ENCODE data around the gene SIX3. TPM values are rescaled to one million over a fixed set of nuclear protein-coding genes. Genes with fewer than 3 reads are reported as not detected.

The SIX3 gene
- total and polyA plus RNA-seq, 4 donors: 0.02 to 0.06 TPM; not detected in 2

DNA sequence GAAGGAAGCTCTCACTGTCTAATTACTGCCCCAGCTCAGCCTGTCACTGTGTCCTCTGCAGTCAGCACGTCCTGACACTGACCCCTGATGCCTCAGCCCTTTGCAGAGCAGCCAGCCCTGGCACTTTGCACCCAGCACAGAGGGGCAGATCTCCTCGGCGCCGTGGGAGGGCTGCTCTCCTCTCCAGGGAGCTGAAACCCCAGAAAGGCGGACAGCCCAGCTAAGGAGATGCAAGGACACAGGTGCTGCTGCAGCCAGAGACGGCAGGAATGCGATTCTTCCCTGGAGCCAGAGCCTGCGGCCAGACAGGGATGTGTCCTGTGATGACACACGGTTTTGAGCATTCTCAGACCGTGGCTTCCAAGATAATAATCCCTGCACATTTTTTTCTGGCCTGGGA lies 34.5 kb upstream of the SIX3 start:
- Histone ChIP-seq H3K27ac (ENCODE audit: low read depth in 1 of 2, low read length in 1 of 2) (no peak overlapping the region), H3K27me3 (ENCODE audit: control insufficient read depth in 3 of 3, insufficient read depth in 3 of 3, low read length in 2 of 3) (peaks cover 0 to 6% (median 2%) of the 10 kb centered on the region in 3 donors), H3K9ac (ENCODE audit: insufficient read depth in 1 of 2, low read length in 2 of 2) (no peak overlapping the region), H3K36me3 (ENCODE audit: control insufficient read depth in 4 of 4, insufficient read depth in 4 of 4, low read length in 4 of 4) (no peaks in the 10 kb centered on the region), H3K9me3 (ENCODE audit: control insufficient read depth in 4 of 4, insufficient read depth in 3 of 4, low read length in 3 of 4) (peaks cover 0 to 11% (median 5%) of the 10 kb centered on the region in 4 donors), H3K4me1 (ENCODE audit: control insufficient read depth in 5 of 5, insufficient read depth in 5 of 5, low read length in 5 of 5) (peaks cover 0 to 6% (median 0%) of the 10 kb centered on the region in 5 donors), H3K4me3 (no peak overlapping the region)
- no peak for ATAC-seq (ENCODE audit: insufficient read depth, low FRiP score)
- 54 to 66% methylated on average over 10 of the region's 10 CpGs for WGBS, 2 donors
- TF ChIP-seq CTCF (IDR thresholded peaks at IDR 0.05; ENCODE audit: control extremely low read depth, extremely low read depth): no peak
- DNase-seq: no peak

GRCh38 chr2:44909831-44910230 lies 31.7 kb upstream of the SIX3 start:
- no peak for ATAC-seq (ENCODE audit: insufficient read depth, low FRiP score)
- Histone ChIP-seq H3K36me3 (ENCODE audit: control insufficient read depth in 4 of 4, insufficient read depth in 4 of 4, low read length in 4 of 4) (no peaks in the 10 kb centered on the region), H3K27ac (ENCODE audit: low read depth in 1 of 2, low read length in 1 of 2) (no peak overlapping the region), H3K27me3 (ENCODE audit: control insufficient read depth in 3 of 3, insufficient read depth in 3 of 3, low read length in 2 of 3) (peaks cover 0 to 6% (median 2%) of the 10 kb centered on the region in 3 donors), H3K4me3 (no peak overlapping the region), H3K4me1 (ENCODE audit: control insufficient read depth in 5 of 5, insufficient read depth in 5 of 5, low read length in 5 of 5) (no peaks in the 10 kb centered on the region), H3K9ac (ENCODE audit: insufficient read depth in 1 of 2, low read length in 2 of 2) (no peak overlapping the region), H3K9me3 (ENCODE audit: control insufficient read depth in 4 of 4, insufficient read depth in 3 of 4, low read length in 3 of 4) (peaks cover 0 to 12% (median 5%) of the 10 kb centered on the region in 4 donors)
- 90 to 94% methylated on average over 1 of the region's 1 CpG for WGBS, 2 donors
- DNase-seq: no peak
- no peak for TF ChIP-seq CTCF (IDR thresholded peaks at IDR 0.05; ENCODE audit: control extremely low read depth, extremely low read depth)

DNA sequence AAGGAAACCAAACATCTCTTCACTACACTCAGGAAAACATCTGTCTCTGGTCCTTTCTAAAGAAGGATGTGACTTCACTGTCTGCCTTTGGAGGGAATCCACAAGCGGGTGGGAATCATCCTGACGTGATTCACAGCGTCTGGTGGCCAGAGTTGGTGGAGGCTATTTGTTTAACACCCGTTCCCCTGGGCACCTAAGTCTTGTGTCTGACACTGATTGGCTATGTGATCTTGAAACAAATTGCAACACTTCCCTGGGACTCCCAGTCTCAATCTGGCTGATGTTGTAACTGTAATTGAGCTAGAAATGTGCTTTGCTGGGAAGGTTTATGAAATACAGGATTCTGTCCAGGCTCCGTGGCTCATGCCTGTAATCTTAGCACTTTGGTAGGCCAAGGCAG lies 28.8 kb upstream of the SIX3 start:
- H3K27me3 ChIP-seq (ENCODE audit: control insufficient read depth in 3 of 3, insufficient read depth in 3 of 3, low read length in 2 of 3): peaks cover 0 to 9% (median 6%) of the 10 kb centered on the region in 3 donors
- TF ChIP-seq CTCF (IDR thresholded peaks at IDR 0.05; ENCODE audit: control extremely low read depth, extremely low read depth): no peak
- 43 to 44% methylated on average over 5 of the region's 5 CpGs for WGBS, 2 donors
- DNase-seq: no peak
- ATAC-seq (ENCODE audit: insufficient read depth, low FRiP score): no peak
- no peak overlapping the region for H3K9ac ChIP-seq (ENCODE audit: insufficient read depth in 1 of 2, low read length in 2 of 2)
- H3K4me3 ChIP-seq: no peak overlapping the region
- no peaks in the 10 kb centered on the region for H3K36me3 ChIP-seq (ENCODE audit: control insufficient read depth in 4 of 4, insufficient read depth in 4 of 4, low read length in 4 of 4)
- H3K27ac ChIP-seq (ENCODE audit: low read depth in 1 of 2, low read length in 1 of 2): no peak overlapping the region
- peaks cover 0 to 13% (median 5%) of the 10 kb centered on the region in 4 donors for H3K9me3 ChIP-seq (ENCODE audit: control insufficient read depth in 4 of 4, insufficient read depth in 3 of 4, low read length in 3 of 4)
- no peaks in the 10 kb centered on the region for H3K4me1 ChIP-seq (ENCODE audit: control insufficient read depth in 5 of 5, insufficient read depth in 5 of 5, low read length in 5 of 5)

GRCh38 chr2:44916291-44916690 lies 25.2 kb upstream of the SIX3 start:
- DNase-seq (no peak), ATAC-seq (ENCODE audit: insufficient read depth, low FRiP score) (no peak)
- Histone ChIP-seq H3K9ac (ENCODE audit: insufficient read depth in 1 of 2, low read length in 2 of 2) (no peak overlapping the region), H3K27me3 (ENCODE audit: control insufficient read depth in 3 of 3, insufficient read depth in 3 of 3, low read length in 2 of 3) (peaks cover 0 to 38% (median 18%) of the 10 kb centered on the region in 3 donors), H3K27ac (ENCODE audit: low read depth in 1 of 2, low read length in 1 of 2) (no peak overlapping the region), H3K4me1 (ENCODE audit: control insufficient read depth in 5 of 5, insufficient read depth in 5 of 5, low read length in 5 of 5) (no peaks in the 10 kb centered on the region), H3K36me3 (ENCODE audit: control insufficient read depth in 4 of 4, insufficient read depth in 4 of 4, low read length in 4 of 4) (no peaks in the 10 kb centered on the region), H3K4me3 (no peak overlapping the region), H3K9me3 (ENCODE audit: control insufficient read depth in 4 of 4, insufficient read depth in 3 of 4, low read length in 3 of 4) (peaks cover 0 to 4% (median 0%) of the 10 kb centered on the region in 4 donors)
- no peak for TF ChIP-seq CTCF (IDR thresholded peaks at IDR 0.05; ENCODE audit: control extremely low read depth, extremely low read depth)
